HCT116 (cell line): ENCODE data around the gene NOP10. TPM values are rescaled to one million over a fixed set of nuclear protein-coding genes. Genes with fewer than 3 reads are reported as not detected.

Experiments
- ATAC-seq: fragments of 200-7000 bp; cut with Tn5 transposase; 2 replicates; pipeline ENCODE4 v1.9.1; 2020; ENCODE audit warnings: mild to moderate bottlenecking, moderate library complexity
- BruUV-seq: library from RNA; stranded (reverse); fragments of 400-500 nt; replicated peaks from 2 replicates; lab custom pipeline; 2021; lab: Mats Ljungman, UMichigan
- CTCF ChIA-PET: fragments of 300-600 bp; sonication (Branson Sonifier 250); formaldehyde crosslinking; loops from one replicate; lab custom pipeline; 2021; ENCODE audit warnings: antibody characterized with exemption; lab: Charles Lee
- POLR2A ChIA-PET: fragments of 300-600, 350-600 bp; sonication (Branson Sonifier 250); formaldehyde crosslinking; loops from one replicate; lab custom pipeline; 2021; ENCODE audit warnings: antibody characterized with exemption; lab: Charles Lee
- RAD21 ChIA-PET, 2 experiments: fragments of 300-600 bp; sonication (Branson Sonifier 250); formaldehyde crosslinking; loops; one replicate each; lab custom pipeline; 2023; ENCODE audit warnings: low total read pairs in 2 of 2; ENCODE audit not compliant: uncharacterized antibody in 2 of 2, unreplicated experiment in 2 of 2, low non-redundant PET in 1 of 2; lab: Charles Lee
- DNase-seq: peaks from one replicate; pipeline ENCODE4 v3.0.0-alpha.2; 2010; ENCODE audit warnings: low read depth, low spot score
- H2AFZ ChIP-seq: fragments of 200-600 bp; shearing (Covaris generic), sonication (generic); 2 replicates; pipeline ENCODE4 v1.6.1; 2017; ENCODE audit warnings: low read depth, mixed run types, mixed read lengths, antibody characterized with exemption, low read length; ENCODE audit not compliant: poor library complexity, severe bottlenecking
- H3K27ac ChIP-seq: 2 replicates; pipeline ENCODE4 v1.5.1; 2012; ENCODE audit warnings: low read depth, low read length
- H3K27me3 ChIP-seq: fragments of 200-600 bp; sonication (generic); 2 replicates; pipeline ENCODE4 v1.6.1; 2016; ENCODE audit warnings: mixed run types, low read length, mixed read lengths; ENCODE audit not compliant: insufficient read depth
- H3K36me3 ChIP-seq, 2 experiments: fragments of 200-500 bp in 1 of 2; fragments of 200-600 bp in 1 of 2; sonication (Bioruptor generic) in 1 of 2; sonication (generic) in 1 of 2; 2 replicates each; pipeline versions ENCODE4 v1.5.1 to v1.6.1; 2014 to 2016; ENCODE audit warnings: low read length in 2 of 2, inconsistent platforms in 1 of 2, mixed read lengths in 1 of 2, mixed run types in 1 of 2; ENCODE audit not compliant: insufficient read depth in 2 of 2, control insufficient read depth in 1 of 2
- H3K4me1 ChIP-seq, 2 experiments: fragments of 200-600 bp in 1 of 2; sonication (generic) in 1 of 2; 2 replicates each; pipeline versions ENCODE4 v1.5.1 to v1.6.1; 2012 to 2017; ENCODE audit warnings: low read length in 2 of 2, inconsistent platforms in 1 of 2, mild to moderate bottlenecking in 1 of 2, mixed read lengths in 1 of 2, mixed run types in 1 of 2, moderate library complexity in 1 of 2; ENCODE audit not compliant: insufficient read depth in 2 of 2, control insufficient read depth in 1 of 2
- H3K4me2 ChIP-seq: fragments of 200-600 bp; sonication (generic); 2 replicates; pipeline ENCODE4 v1.6.1; 2017; ENCODE audit warnings: mixed run types, low read length, mixed read lengths
- H3K4me3 ChIP-seq, 2 experiments: fragments of 200-600 bp in 1 of 2; sonication (generic) in 1 of 2; replicated peaks in 1 of 2; 2 replicates each; pipeline ENCODE4 v1.5.1; 2011 to 2016; ENCODE audit warnings: low read length in 2 of 2, control low read depth in 1 of 2, low read depth in 1 of 2, mild to moderate bottlenecking in 1 of 2, mixed read lengths in 1 of 2, mixed run types in 1 of 2
- H3K79me2 ChIP-seq: fragments of 200-600 bp; sonication (generic); 2 replicates; pipeline ENCODE4 v1.6.1; 2017; ENCODE audit warnings: mild to moderate bottlenecking, mixed run types, low read length, moderate library complexity, mixed read lengths; ENCODE audit not compliant: insufficient read depth
- H3K9ac ChIP-seq: fragments of 200-600 bp; sonication (generic); 2 replicates; pipeline ENCODE4 v1.6.1; 2016; ENCODE audit warnings: low read length, mixed read lengths
- H3K9me2 ChIP-seq: fragments of 200-600 bp; sonication (generic), shearing (Covaris generic); 2 replicates; pipeline ENCODE4 v1.6.1; 2017; ENCODE audit warnings: mixed run types, mild to moderate bottlenecking, moderate library complexity; ENCODE audit not compliant: insufficient read depth
- H3K9me3 ChIP-seq, 2 experiments: fragments of 200-500 bp in 1 of 2; fragments of 200-600 bp in 1 of 2; sonication (Bioruptor generic) in 1 of 2; sonication (generic) in 1 of 2; 2 replicates each; pipeline ENCODE4 v1.6.1; 2014 to 2017; ENCODE audit warnings: low read length in 2 of 2, mixed read lengths in 2 of 2, inconsistent platforms in 1 of 2, low read depth in 1 of 2, mild to moderate bottlenecking in 1 of 2, mixed run types in 1 of 2, moderate library complexity in 1 of 2; ENCODE audit not compliant: control insufficient read depth in 1 of 2, insufficient read depth in 1 of 2
- H4K20me1 ChIP-seq: fragments of 200-600 bp; sonication (generic), shearing (Covaris generic); 2 replicates; pipeline ENCODE4 v1.6.1; 2017; ENCODE audit warnings: mixed run types, mild to moderate bottlenecking, moderate library complexity; ENCODE audit not compliant: insufficient read depth
- CEBPB ChIP-seq: IDR thresholded peaks from 2 replicates; pipeline ENCODE4 v1.6.1; 2012; ENCODE audit warnings: low read depth
- EZH2phosphoT487 ChIP-seq: fragments of 200-600 bp; IDR thresholded peaks from 2 replicates; pipeline ENCODE4 v1.6.1; 2018; ENCODE audit warnings: antibody characterized with exemption, borderline replicate concordance
- FOSL1 ChIP-seq: IDR thresholded peaks from 2 replicates; pipeline ENCODE4 v1.6.1; 2012; ENCODE audit warnings: low read depth
- RAD21 ChIP-seq: IDR thresholded peaks from 2 replicates; pipeline ENCODE4 v1.6.1; 2012; ENCODE audit warnings: low read depth, mild to moderate bottlenecking
- SIN3A ChIP-seq: IDR thresholded peaks from 2 replicates; pipeline ENCODE4 v1.6.1; 2012; ENCODE audit warnings: low read depth
- ZFX ChIP-seq: fragments of 450-650 bp; IDR thresholded peaks from 2 replicates; pipeline ENCODE4 v1.6.1; 2017
- ZNF274 ChIP-seq: fragments of 200-500 bp; sonication (Bioruptor generic); IDR thresholded peaks from 2 replicates; pipeline ENCODE4 v1.6.1; 2014; ENCODE audit warnings: mild to moderate bottlenecking, low read depth, low read length, inconsistent platforms
- intact Hi-C: fragments of 100-400 bp; cut with micrococcal nuclease; formaldehyde crosslinking; loops from 2 replicates; pipeline ENCODE4 v1.10.0; 2022
- total RNA-seq: library from RNA; stranded (reverse); gene quantifications from one replicate; pipeline ENCODE4 v1.2.1, GENCODE V29; 2021; ENCODE audit not compliant: unreplicated experiment
- TF ChIP-seq, protein P1 (sequence below), 3 experiments: fragments of 200-600 bp in 1 of 3; sonication (generic) in 1 of 3; IDR thresholded peaks in 2 of 3; conservative IDR thresholded peaks in 1 of 3; 2 replicates each; pipeline ENCODE4 v1.5.1; 2012 to 2017; ENCODE audit warnings: low read depth in 2 of 3, low read length in 2 of 3, antibody characterized with exemption in 1 of 3, borderline replicate concordance in 1 of 3, control low read depth in 1 of 3, mild to moderate bottlenecking in 1 of 3, mixed read lengths in 1 of 3, mixed run types in 1 of 3, moderate library complexity in 1 of 3; ENCODE audit not compliant: insufficient read depth in 1 of 3

NOP10 gene
- total RNA-seq, 1 experiment from 2014 or later: 216 TPM

DNA sequence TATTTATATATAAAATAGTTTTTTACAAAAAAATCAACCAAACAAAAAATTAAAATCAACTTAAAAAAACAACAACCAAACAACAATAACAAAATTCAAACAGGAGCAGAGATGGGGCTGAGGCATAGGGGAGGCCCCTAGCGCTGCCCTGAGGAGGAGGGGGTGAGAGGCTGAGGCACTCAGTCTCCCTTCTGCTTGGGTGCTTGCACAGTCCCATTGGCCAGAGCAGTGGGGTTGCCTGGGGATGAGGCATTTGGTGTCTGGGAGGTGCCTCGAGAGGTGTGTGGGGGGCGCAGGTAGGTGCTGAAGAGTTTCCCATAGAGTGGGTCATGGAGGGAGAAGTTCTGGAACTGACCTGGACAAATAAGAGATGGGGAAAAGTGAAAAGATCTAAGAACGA lies 16.0 kb upstream of the NOP10 start:
- H3K27ac ChIP-seq: no peak overlapping the region
- peaks cover 18 to 36% of the 10 kb centered on the region in 2 experiments; a peak in 3 of 4 replicates for H3K36me3 ChIP-seq
- H3K79me2 ChIP-seq: no peaks in the 10 kb centered on the region
- no peak overlapping the region for H2AFZ ChIP-seq
- no peaks in the 10 kb centered on the region for H4K20me1 ChIP-seq
- no peak for TF ChIP-seq ZFX
- no peak for TF ChIP-seq SIN3A
- no peak for TF ChIP-seq ZNF274
- TF ChIP-seq RAD21: no peak
- no peak for TF ChIP-seq EZH2phosphoT487
- TF ChIP-seq FOSL1: no peak
- no peak for TF ChIP-seq CEBPB
- no peak for DNase-seq
- no peak overlapping the region for H3K4me2 ChIP-seq
- CTCF ChIA-PET: interaction anchor here (1.0 to 3.1 kb wide), 3 partner anchors 8 to 17 kb away, joined by 3 to 22 read pairs (median 3); partner anchors contain the start of genes LPCAT4, NOP10 and NUTM1
- no peak overlapping the region for H3K9ac ChIP-seq
- H3K9me2 ChIP-seq: no peaks in the 10 kb centered on the region
- H3K4me1 ChIP-seq: peaks cover 9 to 33% of the 10 kb centered on the region in 2 experiments
- no peaks in the 10 kb centered on the region for H3K9me3 ChIP-seq
- no peaks in the 10 kb centered on the region for H3K27me3 ChIP-seq
- RAD21 ChIA-PET: interaction anchor here in 1 of 2 experiments (1.1 kb wide), 1 partner anchor 229 kb away, joined by 3 read pairs; no protein-coding TSS in a partner anchor
- no peak for ATAC-seq
- POLR2A ChIA-PET: interaction anchor here (0.9 to 1.2 kb wide), 3 partner anchors 16 to 229 kb away, joined by 3 read pairs; partner anchors contain the start of gene SLC12A6
- H3K4me3 ChIP-seq: no peak overlapping the region
- BruUV-seq: no TSS peak
- intact Hi-C loops: no loop called here

DNA sequence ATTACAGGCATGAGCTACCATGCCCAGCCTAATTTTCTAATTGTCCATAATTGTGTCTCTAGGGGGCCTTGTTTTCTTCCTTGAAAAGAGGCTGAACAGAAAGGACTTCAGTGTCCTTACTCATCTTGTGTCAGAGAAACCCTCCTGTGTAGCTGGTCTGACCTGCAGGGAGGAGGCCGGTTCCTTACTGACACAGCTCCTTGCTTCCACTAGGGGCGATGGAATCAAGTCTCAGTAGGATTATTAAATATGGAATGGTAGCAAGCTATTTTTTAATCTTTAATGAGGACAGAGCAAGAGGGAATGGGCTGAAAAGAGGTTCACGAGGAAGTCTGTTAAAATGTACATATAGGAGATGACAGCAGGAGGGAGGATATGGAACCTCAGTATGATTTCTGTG lies 15.4 kb upstream of the NOP10 start:
- H3K27ac ChIP-seq: no peak overlapping the region
- peaks cover 15 to 30% of the 10 kb centered on the region in 2 experiments; a peak in 3 of 4 replicates for H3K36me3 ChIP-seq
- H3K79me2 ChIP-seq: no peaks in the 10 kb centered on the region
- no peaks in the 10 kb centered on the region for H3K9me2 ChIP-seq
- DNase-seq (no peak), ATAC-seq (peak; percentile 75)
- ChIA-PET CTCF (interaction anchor here (0.7 to 3.1 kb wide), 4 partner anchors 9 to 148 kb away, joined by 3 to 22 read pairs (median 3); partner anchors contain the start of genes KATNBL1, LPCAT4, NOP10 and NUTM1), RAD21 (interaction anchor here in 1 of 2 experiments (1.1 kb wide), 1 partner anchor 229 kb away, joined by 3 read pairs; no protein-coding TSS in a partner anchor), POLR2A (interaction anchor here (0.9 to 1.2 kb wide), 3 partner anchors 16 to 229 kb away, joined by 3 read pairs; partner anchors contain the start of gene SLC12A6)
- H3K4me2 ChIP-seq: no peak overlapping the region
- H4K20me1 ChIP-seq: no peaks in the 10 kb centered on the region
- H3K9me3 ChIP-seq: no peaks in the 10 kb centered on the region
- no TSS peak for BruUV-seq
- peaks cover 9 to 33% of the 10 kb centered on the region in 2 experiments for H3K4me1 ChIP-seq
- H3K9ac ChIP-seq: no peak overlapping the region
- H3K4me3 ChIP-seq: no peak overlapping the region
- no peaks in the 10 kb centered on the region for H3K27me3 ChIP-seq
- no peak overlapping the region for H2AFZ ChIP-seq
- intact Hi-C loops: no loop called here
- TF ChIP-seq ZFX: no peak
- TF ChIP-seq, protein P1, sequence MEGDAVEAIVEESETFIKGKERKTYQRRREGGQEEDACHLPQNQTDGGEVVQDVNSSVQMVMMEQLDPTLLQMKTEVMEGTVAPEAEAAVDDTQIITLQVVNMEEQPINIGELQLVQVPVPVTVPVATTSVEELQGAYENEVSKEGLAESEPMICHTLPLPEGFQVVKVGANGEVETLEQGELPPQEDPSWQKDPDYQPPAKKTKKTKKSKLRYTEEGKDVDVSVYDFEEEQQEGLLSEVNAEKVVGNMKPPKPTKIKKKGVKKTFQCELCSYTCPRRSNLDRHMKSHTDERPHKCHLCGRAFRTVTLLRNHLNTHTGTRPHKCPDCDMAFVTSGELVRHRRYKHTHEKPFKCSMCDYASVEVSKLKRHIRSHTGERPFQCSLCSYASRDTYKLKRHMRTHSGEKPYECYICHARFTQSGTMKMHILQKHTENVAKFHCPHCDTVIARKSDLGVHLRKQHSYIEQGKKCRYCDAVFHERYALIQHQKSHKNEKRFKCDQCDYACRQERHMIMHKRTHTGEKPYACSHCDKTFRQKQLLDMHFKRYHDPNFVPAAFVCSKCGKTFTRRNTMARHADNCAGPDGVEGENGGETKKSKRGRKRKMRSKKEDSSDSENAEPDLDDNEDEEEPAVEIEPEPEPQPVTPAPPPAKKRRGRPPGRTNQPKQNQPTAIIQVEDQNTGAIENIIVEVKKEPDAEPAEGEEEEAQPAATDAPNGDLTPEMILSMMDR (IDR thresholded peaks at IDR 0.05 in 2 of 3, conservative IDR thresholded peaks at IDR 0.05 in 1 of 3; ENCODE audit: borderline replicate concordance in 1 of 3, insufficient read depth in 1 of 3, low read depth in 2 of 3, low read length in 2 of 3): peak in 2 of 3 experiments; percentile 41 to 44; a peak in 4 of 6 replicates
